Stimulated activated CD4-positive, alpha-beta T cell treated with anti-CD3 and anti-CD28 coated beads, Interleukin-12 subunit alpha, Interleukin-12 subunit beta, amount 100 ng/mL, for 24 hours (primary cell): ENCODE results near the gene CDKN2AIP.

Experiments
- DNase-seq, 2 experiments: peaks; one replicate each; pipeline ENCODE4 v3.0.0-alpha.2; 2020; ENCODE audit warnings: low read depth in 2 of 2

The CDKN2AIP gene

DNA sequence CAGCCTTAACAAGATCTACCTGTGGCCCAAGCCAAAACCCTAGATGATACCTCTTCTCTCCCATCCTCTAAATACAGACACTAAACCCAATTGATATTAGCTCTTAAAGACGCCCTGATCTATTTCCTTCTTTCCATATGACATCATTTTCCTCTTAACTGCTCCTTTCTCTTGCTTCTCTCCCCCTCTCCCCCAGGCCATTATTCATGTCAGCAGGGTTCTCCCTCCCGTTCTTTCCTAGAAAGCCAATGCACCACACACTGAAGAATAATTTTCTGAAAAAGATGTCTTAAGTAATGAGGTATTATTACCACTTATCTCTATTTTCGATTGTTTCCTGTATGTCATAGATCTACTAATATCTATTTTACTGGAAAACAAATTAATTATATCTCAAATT is 50.7 kb downstream of the CDKN2AIP start:
- DNase-seq = no peak
